ENCODE data around the gene CDT1. TPM values are rescaled to one million over a fixed set of nuclear protein-coding genes. Genes with fewer than 3 reads are reported as not detected.

The CDT1 gene
- total and polyA plus RNA-seq, 2 experiments from 2014 or later, result 5.9 to 11.3 TPM

DNA sequence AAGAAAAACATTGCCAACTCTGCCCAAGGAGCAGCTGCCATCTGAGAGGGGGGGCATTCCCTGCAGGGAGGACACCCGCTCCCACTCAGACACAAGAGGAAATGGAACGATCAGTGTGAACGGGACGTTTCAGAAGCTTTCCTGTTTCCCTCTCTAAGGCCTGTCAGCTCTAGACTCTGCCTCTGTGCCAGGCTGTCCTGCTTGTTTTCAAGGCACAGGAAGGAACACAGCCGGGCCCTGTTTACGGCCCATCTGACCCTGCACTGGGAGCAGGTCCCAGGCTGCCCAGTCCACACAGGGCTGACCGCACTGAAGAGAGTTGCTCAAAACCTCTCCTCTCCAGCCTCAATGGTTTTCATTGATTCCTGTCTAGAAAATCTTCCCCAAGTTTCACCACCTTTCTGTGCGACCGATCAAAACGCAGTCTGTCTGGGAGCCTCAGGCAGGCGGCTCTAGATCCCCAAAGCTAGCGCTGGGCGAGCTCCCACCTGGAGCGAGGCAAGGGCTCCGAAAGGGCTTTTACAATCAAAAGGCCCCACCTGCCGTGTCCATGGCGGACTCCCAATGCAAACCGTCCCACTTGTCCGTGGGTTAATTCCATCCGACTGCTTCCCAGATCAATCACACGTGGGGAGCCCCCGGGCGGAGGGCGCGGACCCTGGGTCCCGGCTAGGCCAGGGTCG lies 20.1 kb upstream of the CDT1 start:
- in situ Hi-C loops (cut with MboI), result no loop called here
- Histone ChIP-seq H3K79me2 (ENCODE audit: insufficient read depth) (peaks cover 57% of the 10 kb centered on the region), H2AFZ (no peak overlapping the region), H3F3A (ENCODE audit: insufficient read depth) (peaks cover 14% of the 10 kb centered on the region), H3K9me3 (ENCODE audit: low read depth) (no peaks in the 10 kb centered on the region), H3K27ac (peak overlapping the region; percentile 88), H3K36me3 (ENCODE audit: low read depth) (no peaks in the 10 kb centered on the region), H3K9me2 (ENCODE audit: insufficient read depth) (no peaks in the 10 kb centered on the region), H3K9ac (peak overlapping the region; percentile 91), H3K4me1 (ENCODE audit: insufficient read depth) (peaks cover 30% of the 10 kb centered on the region), H3K4me3 (peak overlapping the region; percentile 86), H3K4me2 (ENCODE audit: unreplicated experiment) (peak overlapping the region; percentile 94), H3K27me3 (replicated peaks; ENCODE audit: insufficient read depth) (no peaks in the 10 kb centered on the region), H4K20me1 (ENCODE audit: insufficient read depth) (no peaks in the 10 kb centered on the region)
- TF ChIP-seq EZH2 (IDR thresholded peaks at IDR 0.05; ENCODE audit: insufficient read depth, poor library complexity, severe bottlenecking), result no peak
- peak; percentile 61 for DNase-seq
- 9 to 16% methylated on average over 26 to 27 of the region's 27 CpGs for WGBS, 2 experiments (ENCODE audit: low coverage in 1 of 2, low lambda C conversion rate in 2 of 2, missing lambda C conversion rate in 2 of 2)

DNA sequence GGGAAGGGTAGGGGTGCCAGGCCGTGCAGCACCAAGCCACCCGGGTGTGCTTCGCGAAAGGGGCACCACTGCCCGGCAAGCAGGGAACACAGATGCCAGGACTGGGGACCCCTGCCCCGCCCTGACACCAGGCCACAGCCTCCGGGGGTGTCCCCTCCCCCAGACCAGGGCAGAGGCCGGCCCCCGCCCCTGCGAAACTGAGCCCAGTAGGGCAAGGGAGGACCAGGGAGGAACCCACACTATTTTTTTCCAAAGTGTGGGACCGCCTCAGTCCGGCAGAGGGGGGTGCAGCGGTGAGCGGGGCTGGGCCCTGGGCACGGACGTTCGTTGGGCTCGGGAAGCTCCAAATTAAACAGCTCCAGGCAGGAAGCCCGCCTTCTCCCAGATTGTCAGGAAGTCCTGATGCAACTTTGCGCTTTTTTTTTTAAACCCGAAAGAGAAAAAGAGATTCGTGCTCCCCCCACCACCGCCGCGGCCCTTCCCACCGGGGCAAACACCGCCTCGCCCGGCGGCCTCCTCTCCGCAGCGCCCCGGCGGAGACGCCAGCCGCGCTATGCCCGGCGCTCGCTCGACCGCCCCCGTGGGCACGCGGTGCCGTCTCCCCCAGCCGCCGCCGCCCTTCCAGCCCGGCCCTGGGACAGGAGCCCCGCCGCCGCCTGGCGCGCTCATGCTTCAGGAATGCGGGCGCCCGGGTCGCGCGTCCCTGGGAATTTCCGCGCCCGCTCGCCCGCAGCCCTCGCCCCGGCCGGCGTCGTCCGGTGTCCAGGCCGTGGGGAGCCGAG lies 19.3 kb upstream of the CDT1 start:
- TF ChIP-seq EZH2phosphoT487 (IDR thresholded peaks at IDR 0.05; ENCODE audit: insufficient read depth, low read depth), result no peak
- TF ChIP-seq EZH2 (IDR thresholded peaks at IDR 0.05; ENCODE audit: insufficient read depth, poor library complexity, severe bottlenecking), result no peak
- WGBS, 2 experiments (ENCODE audit: low coverage in 1 of 2, low lambda C conversion rate in 2 of 2, missing lambda C conversion rate in 2 of 2), result 1 to 2% methylated on average over 42 to 65 of the region's 74 CpGs
- peak overlapping the region; percentile 88 for H3K27ac ChIP-seq
- no peaks in the 10 kb centered on the region for H3K36me3 ChIP-seq (ENCODE audit: low read depth)
- H3K9me2 ChIP-seq (ENCODE audit: insufficient read depth), result no peaks in the 10 kb centered on the region
- H3K4me3 ChIP-seq, result peak overlapping the region; percentile 86
- no peaks in the 10 kb centered on the region for H3K27me3 ChIP-seq (replicated peaks; ENCODE audit: insufficient read depth)
- peaks cover 50% of the 10 kb centered on the region for H3K79me2 ChIP-seq (ENCODE audit: insufficient read depth)
- no peaks in the 10 kb centered on the region for H4K20me1 ChIP-seq (ENCODE audit: insufficient read depth)
- H2AFZ ChIP-seq, result no peak overlapping the region
- DNase-seq, result peak; percentile 93
- H3K4me1 ChIP-seq (ENCODE audit: insufficient read depth), result peaks cover 30% of the 10 kb centered on the region
- in situ Hi-C loops (cut with MboI), result no loop called here
- H3K9ac ChIP-seq, result peak overlapping the region; percentile 91
- no peaks in the 10 kb centered on the region for H3K9me3 ChIP-seq (ENCODE audit: low read depth)
- peak overlapping the region; percentile 94 for H3K4me2 ChIP-seq (ENCODE audit: unreplicated experiment)
- H3F3A ChIP-seq (ENCODE audit: insufficient read depth), result peaks cover 14% of the 10 kb centered on the region

DNA sequence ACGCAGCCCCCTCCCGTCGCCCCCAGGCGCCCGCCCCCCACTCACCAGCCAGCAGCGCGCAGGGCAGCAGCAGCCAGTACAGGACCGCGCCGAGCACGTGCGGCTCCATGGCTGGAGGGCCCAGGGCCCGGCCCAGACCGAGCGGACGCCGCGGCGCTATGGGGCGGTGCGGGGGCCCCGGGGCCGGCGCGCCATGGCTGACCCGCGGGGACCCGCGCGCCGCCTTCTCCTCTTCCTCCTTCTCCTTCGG lies 18.8 kb upstream of the CDT1 start:
- H3K27ac ChIP-seq, result peak overlapping the region; percentile 88
- no peak for DNase-seq
- H3F3A ChIP-seq (ENCODE audit: insufficient read depth), result peaks cover 17% of the 10 kb centered on the region
- in situ Hi-C loops (cut with MboI), result no loop called here
- 0 to 2% methylated on average over 5 to 24 of the region's 32 CpGs for WGBS, 2 experiments (ENCODE audit: low coverage in 1 of 2, low lambda C conversion rate in 2 of 2, missing lambda C conversion rate in 2 of 2)
- H3K36me3 ChIP-seq (ENCODE audit: low read depth), result no peaks in the 10 kb centered on the region
- no peak overlapping the region for H3K4me2 ChIP-seq (ENCODE audit: unreplicated experiment)
- TF ChIP-seq EZH2 (IDR thresholded peaks at IDR 0.05; ENCODE audit: insufficient read depth, poor library complexity, severe bottlenecking) (no peak), EZH2phosphoT487 (IDR thresholded peaks at IDR 0.05; ENCODE audit: insufficient read depth, low read depth) (no peak)
- H3K9ac ChIP-seq, result peak overlapping the region; percentile 91
- H3K4me1 ChIP-seq (ENCODE audit: insufficient read depth), result peaks cover 30% of the 10 kb centered on the region
- peaks cover 50% of the 10 kb centered on the region for H3K79me2 ChIP-seq (ENCODE audit: insufficient read depth)
- H3K9me2 ChIP-seq (ENCODE audit: insufficient read depth), result no peaks in the 10 kb centered on the region
- H2AFZ ChIP-seq, result no peak overlapping the region
- H3K27me3 ChIP-seq (replicated peaks; ENCODE audit: insufficient read depth), result no peaks in the 10 kb centered on the region
- H3K4me3 ChIP-seq, result peak overlapping the region; percentile 86
- H4K20me1 ChIP-seq (ENCODE audit: insufficient read depth), result no peaks in the 10 kb centered on the region
- H3K9me3 ChIP-seq (ENCODE audit: low read depth), result no peaks in the 10 kb centered on the region

DNA sequence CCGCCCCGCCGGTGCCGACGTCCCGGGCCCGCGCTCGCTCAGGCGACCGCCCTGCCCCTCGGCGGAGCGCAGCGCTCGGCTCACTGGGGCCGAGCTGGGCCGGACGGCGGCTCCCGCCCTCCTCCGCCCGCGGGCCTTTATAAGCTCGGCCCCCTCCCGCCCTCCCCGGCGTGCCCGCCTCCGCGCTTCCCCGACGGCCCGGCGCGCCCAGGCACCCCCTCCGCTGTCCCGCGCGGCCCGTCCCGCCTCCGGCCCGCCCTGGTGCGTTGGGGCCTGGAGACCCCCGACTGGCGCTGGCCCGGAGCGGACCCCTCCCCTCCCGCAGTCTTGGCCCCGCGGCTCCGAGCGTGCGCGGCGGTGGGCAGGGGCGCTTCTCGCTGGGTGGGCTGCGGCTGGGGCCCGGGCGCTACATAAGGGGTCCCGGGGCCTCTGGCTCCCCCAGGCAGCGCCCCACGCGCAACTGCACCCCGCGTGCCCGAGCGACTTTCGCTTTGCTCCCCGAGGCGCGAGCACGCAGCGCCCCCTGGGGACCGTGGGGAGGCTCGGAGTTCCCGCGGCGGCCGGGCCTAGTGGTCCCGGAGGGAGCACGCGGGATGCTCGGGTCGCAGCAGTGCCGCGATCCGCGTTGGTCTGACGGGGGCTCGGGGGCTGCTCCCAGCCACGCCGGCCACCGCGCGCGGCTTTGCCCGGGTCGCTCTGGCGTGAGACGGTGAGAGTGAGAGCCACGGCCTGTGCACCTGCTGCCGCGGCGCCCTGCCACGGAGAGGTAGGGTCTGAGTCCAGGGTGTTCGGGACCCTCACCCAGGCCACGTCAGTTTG lies 18.3 kb upstream of the CDT1 start, which contains the start of gene PIEZO1:
TSS of gene PIEZO1 (minus strand) at position 115 of the 819 bp plus-strand sequence. CDS start 256 bp downstream, outside the sequence.
- no peaks in the 10 kb centered on the region for H3K9me3 ChIP-seq (ENCODE audit: low read depth)
- no peaks in the 10 kb centered on the region for H3K36me3 ChIP-seq (ENCODE audit: low read depth)
- H3K4me2 ChIP-seq (ENCODE audit: unreplicated experiment), result peak within 1 kb of the TSS; percentile 94
- in situ Hi-C loops (cut with MboI), result no loop called here
- DNase-seq, result peak; percentile 86
- H3K27ac ChIP-seq, result peak within 1 kb of the TSS; percentile 88
- peaks cover 34% of the 10 kb centered on the region for H3K4me1 ChIP-seq (ENCODE audit: insufficient read depth)
- no peaks in the 10 kb centered on the region for H4K20me1 ChIP-seq (ENCODE audit: insufficient read depth)
- H3K9me2 ChIP-seq (ENCODE audit: insufficient read depth), result no peaks in the 10 kb centered on the region
- peak within 1 kb of the TSS; percentile 53 for H2AFZ ChIP-seq
- H3K79me2 ChIP-seq (ENCODE audit: insufficient read depth), result peaks cover 50% of the 10 kb centered on the region
- H3K9ac ChIP-seq, result peak within 1 kb of the TSS; percentile 91
- TF ChIP-seq EZH2phosphoT487 (IDR thresholded peaks at IDR 0.05; ENCODE audit: insufficient read depth, low read depth) (no peak), EZH2 (IDR thresholded peaks at IDR 0.05; ENCODE audit: insufficient read depth, poor library complexity, severe bottlenecking) (no peak)
- no peaks in the 10 kb centered on the region for H3K27me3 ChIP-seq (replicated peaks; ENCODE audit: insufficient read depth)
- H3K4me3 ChIP-seq, result peak within 1 kb of the TSS; percentile 86
- WGBS, 2 experiments (ENCODE audit: low coverage in 1 of 2, low lambda C conversion rate in 2 of 2, missing lambda C conversion rate in 2 of 2), result 3 to 13% methylated on average over 34 to 60 of the region's 110 CpGs
- peaks cover 22% of the 10 kb centered on the region for H3F3A ChIP-seq (ENCODE audit: insufficient read depth)
